Lower leg skin (tissue), 4 donors: ENCODE results near the gene POU2AF1. TPM values are rescaled to one million over a fixed set of nuclear protein-coding genes. Genes with fewer than 3 reads are reported as not detected.

ENCODE experiments used
- DNase-seq, 2 donors: peaks; one replicate each; pipeline ENCODE4 v3.0.0-alpha.2; 2019; ENCODE audit warnings: low spot score in 2 of 2
- H3K4me3 ChIP-seq: fragments of 200-600 bp; sonication (generic); 2 replicates; pipeline ENCODE4 v1.5.1; 2017; ENCODE audit warnings: mild to moderate bottlenecking, low read depth; ENCODE audit not compliant: poor library complexity, severe bottlenecking
- CTCF ChIP-seq, 3 donors: fragments of 450-650 bp; IDR thresholded peaks; one replicate each; pipeline ENCODE4 v1.5.1; 2016; ENCODE audit warnings: antibody characterized with exemption in 3 of 3, mild to moderate bottlenecking in 3 of 3, moderate library complexity in 2 of 3
- POLR2A ChIP-seq, 2 donors: fragments of 450-650 bp; IDR thresholded peaks; one replicate each; pipeline ENCODE4 v1.6.1; 2016 to 2017; ENCODE audit warnings: antibody characterized with exemption in 2 of 2, mild to moderate bottlenecking in 1 of 2, moderate library complexity in 1 of 2
- WGBS, 2 donors: methylation state at CpG; one replicate each; pipeline ENCODE4 v1.1.5; 2018; 5-methylcytosine and 5-hydroxymethylcytosine counted together
- intact Hi-C: fragments of 100-400 bp; cut with DNase I; formaldehyde crosslinking; loops from one replicate; pipeline ENCODE4 v1.15.0; 2023; ENCODE audit warnings: low total_unique reads
- total RNA-seq, 4 donors: library from RNA; depleted of rRNA; stranded (reverse); fragments of >200 nt; gene quantifications; one replicate each; pipeline ENCODE4 v1.1.0, GENCODE V29; 2016

POU2AF1 gene
- total RNA-seq, 4 donors from 2014 or later = 0.13 TPM; not detected in 3

DNA sequence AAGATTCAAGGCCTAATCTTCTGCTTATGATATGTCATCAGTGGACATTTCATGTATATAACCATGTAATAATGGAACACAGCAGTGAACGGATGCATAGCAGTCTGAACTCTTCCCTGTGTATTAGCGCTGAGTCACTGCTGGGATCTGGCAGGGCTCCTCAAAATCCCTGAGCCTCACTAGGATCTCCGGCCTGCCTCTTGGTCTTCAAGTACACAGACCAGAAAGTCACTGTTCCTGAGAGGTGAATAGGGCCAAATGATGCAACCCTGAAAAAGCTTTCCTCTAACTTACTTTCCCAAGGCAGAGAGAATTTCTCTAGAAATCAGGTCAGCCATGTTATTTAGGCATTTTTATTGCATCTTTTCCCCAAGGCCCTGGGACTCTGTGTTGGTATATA is 35.0 kb downstream of the POU2AF1 start:
- 30 to 42% methylated on average over 3 of the region's 3 CpGs for WGBS, 2 donors
- intact Hi-C loops = no loop called here
- no peak for TF ChIP-seq CTCF (IDR thresholded peaks at IDR 0.05)
- TF ChIP-seq POLR2A (IDR thresholded peaks at IDR 0.05) = no peak
- no peak overlapping the region for H3K4me3 ChIP-seq
- DNase-seq = peak in 1 of 2 donors; percentile 59

DNA sequence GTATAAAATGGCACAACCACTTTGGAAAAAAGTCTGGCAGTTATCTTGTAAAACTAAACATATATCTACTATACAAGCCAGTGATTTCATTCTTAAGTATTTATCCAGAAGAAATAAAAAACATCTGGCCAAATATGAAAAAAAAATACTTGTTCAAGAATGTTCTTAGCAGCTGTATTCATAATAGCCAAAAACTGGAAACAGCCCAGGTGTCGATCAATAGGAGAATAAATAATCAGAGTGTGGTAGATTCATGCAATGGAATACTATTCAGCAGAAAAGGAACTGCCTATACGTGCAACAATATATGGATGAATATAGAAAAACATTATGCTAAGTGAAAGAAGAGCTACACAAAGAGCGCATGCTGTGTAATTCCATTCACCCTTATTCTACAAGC is 36.7 kb downstream of the POU2AF1 start:
- WGBS, 2 donors = 70 to 88% methylated on average over 3 of the region's 3 CpGs
- DNase-seq = no peak
- intact Hi-C loops = no loop called here
- TF ChIP-seq POLR2A (IDR thresholded peaks at IDR 0.05) = no peak
- H3K4me3 ChIP-seq = no peak overlapping the region

DNA sequence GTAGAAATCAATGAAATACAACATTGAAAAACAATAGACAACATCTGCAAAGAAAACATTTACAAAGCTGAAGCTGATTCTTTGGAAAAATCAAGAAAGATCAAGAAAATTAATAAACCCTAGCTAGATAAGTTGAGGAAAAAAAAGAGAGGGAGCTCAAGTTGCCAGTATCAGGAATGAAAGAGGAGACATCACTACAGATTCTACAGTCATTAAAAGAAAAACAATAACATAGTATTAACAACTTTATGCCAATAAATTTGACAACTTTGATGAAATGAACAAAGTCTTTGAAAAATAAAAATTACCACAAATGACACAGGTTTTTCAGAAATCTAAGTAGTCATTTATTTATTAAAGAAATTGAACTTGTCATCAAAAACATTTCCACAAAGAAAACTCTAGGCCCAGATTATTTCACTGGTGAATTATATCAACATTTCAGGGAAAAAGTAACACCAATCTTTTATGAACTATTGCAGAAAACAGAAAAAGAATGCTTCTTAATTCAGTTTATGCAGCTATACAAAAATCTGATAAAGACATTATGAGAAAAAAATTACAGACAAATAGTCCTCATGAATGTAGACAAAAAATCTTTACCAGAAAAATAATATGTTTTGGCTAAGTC is 39.2 kb downstream of the POU2AF1 start:
- DNase-seq = no peak
- H3K4me3 ChIP-seq = no peak overlapping the region
- intact Hi-C loops = no loop called here
- no peak for TF ChIP-seq CTCF (IDR thresholded peaks at IDR 0.05)
- TF ChIP-seq POLR2A (IDR thresholded peaks at IDR 0.05) = no peak

DNA sequence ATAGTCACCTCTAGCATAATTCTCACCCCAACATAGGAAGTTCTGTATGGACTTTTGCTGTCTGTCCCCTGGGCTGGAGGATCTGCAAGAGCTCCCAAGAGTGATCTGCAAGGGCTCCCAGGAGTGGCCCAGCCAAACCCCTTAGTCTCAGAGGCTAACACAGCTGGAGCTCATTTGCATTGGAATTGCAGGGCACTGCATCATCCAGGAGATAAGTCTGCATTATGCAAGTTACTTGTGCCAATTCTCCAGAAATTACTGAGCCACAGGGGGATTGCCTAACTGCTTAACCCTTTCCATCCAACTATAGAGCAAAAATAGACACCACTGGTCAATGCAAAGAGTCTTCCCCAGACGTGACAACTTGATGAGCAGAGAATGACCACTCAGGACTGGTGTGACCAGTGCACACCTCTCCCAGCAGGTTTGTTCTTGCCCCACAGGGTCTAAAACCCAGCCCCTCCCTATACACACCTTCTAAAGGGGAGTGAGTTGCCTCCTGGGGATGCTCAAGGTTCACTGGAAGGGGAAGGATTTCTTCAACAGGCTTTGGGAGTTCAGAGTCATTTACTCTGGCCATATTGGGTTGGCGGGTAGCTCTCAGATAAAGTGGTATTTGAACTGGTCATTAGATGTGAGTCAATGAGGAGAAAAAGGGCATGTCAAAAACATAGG is 42.4 kb downstream of the POU2AF1 start:
- no peak overlapping the region for H3K4me3 ChIP-seq
- WGBS, 2 donors = 64 to 77% methylated on average over 2 of the region's 2 CpGs
- TF ChIP-seq POLR2A (IDR thresholded peaks at IDR 0.05) (no peak), CTCF (IDR thresholded peaks at IDR 0.05) (no peak)
- no peak for DNase-seq
- intact Hi-C loops = no loop called here

DNA sequence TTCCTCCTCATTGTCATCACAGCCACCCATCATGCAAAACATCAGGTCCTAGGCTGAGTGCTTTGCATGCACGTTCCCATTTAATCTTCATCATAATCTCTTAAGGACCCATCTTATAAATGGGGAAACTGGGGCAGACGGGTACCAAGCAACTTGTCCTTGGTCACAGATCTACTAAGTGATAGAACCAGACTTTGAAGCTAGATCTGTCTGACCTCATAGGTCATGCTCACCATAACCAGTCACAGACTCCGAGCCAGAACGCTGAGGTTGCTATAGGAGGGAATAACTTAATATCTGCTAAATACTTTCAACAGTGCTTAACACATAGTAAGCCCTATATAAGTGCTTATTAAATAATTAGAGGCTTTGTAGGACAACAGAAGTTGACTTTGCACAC is 43.0 kb downstream of the POU2AF1 start:
- no peak for DNase-seq
- intact Hi-C loops = no loop called here
- no peak overlapping the region for H3K4me3 ChIP-seq
- 83 to 85% methylated on average over 4 of the region's 4 CpGs for WGBS, 2 donors
- no peak for TF ChIP-seq CTCF (IDR thresholded peaks at IDR 0.05)
- TF ChIP-seq POLR2A (IDR thresholded peaks at IDR 0.05) = no peak

GRCh38 chr11:111335549-111335948 is 43.5 kb downstream of the POU2AF1 start:
- TF ChIP-seq POLR2A (IDR thresholded peaks at IDR 0.05) (no peak), CTCF (IDR thresholded peaks at IDR 0.05) (no peak)
- 61 to 68% methylated on average over 6 of the region's 6 CpGs for WGBS, 2 donors
- no peak overlapping the region for H3K4me3 ChIP-seq
- DNase-seq = no peak
- intact Hi-C loops = no loop called here
